Panc1 (cell line): ENCODE data around the gene BCORL1. TPM values are rescaled to one million over a fixed set of nuclear protein-coding genes. Genes with fewer than 3 reads are reported as not detected.

Experiments
- ATAC-seq: fragments of 200-7000 bp; cut with Tn5 transposase; 2 replicates; pipeline ENCODE4 v1.9.1; 2020; ENCODE audit warnings: mild to moderate bottlenecking, moderate library complexity
- Bru-seq: library from RNA; stranded (reverse); fragments of 400-500 nt; gene quantifications from one replicate; lab custom pipeline; 2021; lab: Mats Ljungman, UMichigan
- BruChase-seq, 2 experiments: library from RNA; stranded (reverse); fragments of 400-500 nt; gene quantifications; one replicate each; lab custom pipeline; 2021; lab: Mats Ljungman, UMichigan
- BruUV-seq: library from RNA; stranded (reverse); fragments of 400-500 nt; replicated peaks from 2 replicates; lab custom pipeline; 2021; lab: Mats Ljungman, UMichigan
- CTCF ChIA-PET: fragments of 300-600 bp; sonication (Branson Sonifier 250); formaldehyde crosslinking; loops from one replicate; lab custom pipeline; 2022; ENCODE audit warnings: antibody characterized with exemption; lab: Charles Lee
- POLR2A ChIA-PET: fragments of 300-600 bp; sonication (Branson Sonifier 250); formaldehyde crosslinking; loops from one replicate; lab custom pipeline; 2022; ENCODE audit warnings: antibody characterized with exemption; lab: Charles Lee
- DNase-seq: peaks from one replicate; pipeline ENCODE4 v3.0.0-alpha.2; 2010; ENCODE audit warnings: low read depth, low spot score
- H3K27ac ChIP-seq: 2 replicates; pipeline ENCODE4 v1.5.1; 2011; ENCODE audit warnings: mild to moderate bottlenecking, low read length, inconsistent platforms
- H3K27me3 ChIP-seq: fragments of 200-500 bp; sonication (Bioruptor generic); 2 replicates; pipeline ENCODE4 v1.6.0; 2014; ENCODE audit warnings: low read length, inconsistent platforms; ENCODE audit not compliant: control insufficient read depth, insufficient read depth
- H3K36me3 ChIP-seq: fragments of 200-500 bp; sonication (Bioruptor generic); 2 replicates; pipeline ENCODE4 v1.5.1; 2014; ENCODE audit warnings: inconsistent platforms, mild to moderate bottlenecking, low read length, moderate library complexity; ENCODE audit not compliant: control insufficient read depth, insufficient read depth
- H3K4me1 ChIP-seq: 2 replicates; pipeline ENCODE4 v1.5.1; 2011; ENCODE audit warnings: inconsistent platforms, mild to moderate bottlenecking, low read length, moderate library complexity; ENCODE audit not compliant: control insufficient read depth, insufficient read depth
- H3K4me3 ChIP-seq, 2 experiments: 2 replicates each; pipeline ENCODE4 v1.5.1; 2011 to 2012; ENCODE audit warnings: low read depth in 2 of 2, low read length in 2 of 2, mild to moderate bottlenecking in 2 of 2, inconsistent platforms in 1 of 2, moderate library complexity in 1 of 2
- H3K9me3 ChIP-seq: fragments of 200-500 bp; sonication (Bioruptor generic); 2 replicates; pipeline ENCODE4 v1.5.1; 2014; ENCODE audit warnings: low read depth, mild to moderate bottlenecking, inconsistent platforms, low read length, moderate library complexity; ENCODE audit not compliant: control insufficient read depth, insufficient read depth
- POLR2AphosphoS5 ChIP-seq: IDR thresholded peaks from 2 replicates; pipeline ENCODE4 v1.6.1; 2012; ENCODE audit warnings: mild to moderate bottlenecking, low read depth, low read length, moderate library complexity
- SIN3A ChIP-seq: IDR thresholded peaks from 2 replicates; pipeline ENCODE4 v1.6.1; 2012; ENCODE audit warnings: low read depth, mild to moderate bottlenecking, low read length, moderate library complexity, borderline replicate concordance; ENCODE audit not compliant: insufficient read depth
- TCF7L2 ChIP-seq: IDR thresholded peaks from 2 replicates; pipeline ENCODE4 v1.6.1; 2011; ENCODE audit warnings: mild to moderate bottlenecking, low read depth, low read length, inconsistent platforms
- in situ Hi-C: cut with HindIII; loops from 2 replicates; pipeline ENCODE4 v1.10.0; 2016; ENCODE audit warnings: low sequenced_read_pairs, low pct_unique_long_range_greater_than_20kb
- intact Hi-C: fragments of 100-400 bp; cut with micrococcal nuclease; formaldehyde crosslinking; loops from one replicate; pipeline ENCODE4 v1.10.0; 2022; ENCODE audit not compliant: unreplicated experiment
- long read RNA-seq: library from polyadenylated mRNA; unstranded; transcript quantifications from one replicate; pipeline ENCODE4 v2.0.0, GENCODE V29; 2021; ENCODE audit not compliant: unreplicated experiment
- polyA plus RNA-seq: library from polyadenylated mRNA; unstranded; fragments of >200 nt; gene quantifications from one replicate; pipeline ENCODE4 v1.2.1, GENCODE V29; 2012; ENCODE audit warnings: missing spikeins; ENCODE audit not compliant: insufficient read length
- total RNA-seq: library from RNA; stranded (reverse); gene quantifications from one replicate; pipeline ENCODE4 v1.2.1, GENCODE V29; 2021; ENCODE audit not compliant: unreplicated experiment
- TF ChIP-seq, protein P1 (sequence below): fragments of 450-650 bp; IDR thresholded peaks from 2 replicates; pipeline ENCODE4 v1.5.1; 2017; ENCODE audit warnings: mild to moderate bottlenecking
- TF ChIP-seq, protein P2 (sequence below), 2 experiments: IDR thresholded peaks; 2 replicates each; pipeline ENCODE4 v1.6.1; 2011 to 2012; ENCODE audit warnings: low read depth in 2 of 2, control low read depth in 1 of 2, low read length in 1 of 2, mild to moderate bottlenecking in 1 of 2, moderate library complexity in 1 of 2; ENCODE audit not compliant: insufficient read depth in 1 of 2

Gene BCORL1
- total RNA-seq: 67.4 TPM
- 60.7 TPM for polyA plus RNA-seq
- percentile 82 among the genes with signal in this experiment for Bru-seq, nascent RNA
- percentile 84 among the genes with signal in this experiment for BruChase-seq, experiment 1, labeled RNA remaining after a 2-hour chase
- BruChase-seq, experiment 2, labeled RNA remaining after a 6-hour chase: percentile 80 among the genes with signal in this experiment
- long read RNA-seq, full-length matches to known transcripts: 10 of 48 reads
- long read RNA-seq, partial matches to known transcripts: 32 of 48 reads
- long read RNA-seq, other reads (novel, unspliced or antisense): 6 of 48 reads

- POLR2A ChIA-PET: no interaction called here
Measured at GRCh38 chrX:129982300-129983251, at the start of gene BCORL1. Gene BCORL1 (plus strand): TSS chrX:129982635. CDS start chrX:130005232, 22,597 bp downstream.

GRCh38 chrX:129932821-129933321, 49.6 kb upstream of the BCORL1 start:
- in situ Hi-C loops (no loop called here), intact Hi-C loops (loop anchor here (5.0 kb wide), 1 partner anchor 49 kb away; the partner anchor contains the start of gene BCORL1)
- H3K4me1 ChIP-seq: peaks cover 8% of the 10 kb centered on the region; the same call in 1 of the 2 replicates
- peak overlapping the region; percentile 49 to 58 for H3K4me3 ChIP-seq
- CTCF ChIA-PET: no interaction called here
- H3K27me3 ChIP-seq: no peaks in the 10 kb centered on the region
- POLR2A ChIA-PET: no interaction called here
- ATAC-seq (peak; percentile 23), DNase-seq (no peak)
- H3K36me3 ChIP-seq: no peaks in the 10 kb centered on the region; the same call in 1 of the 2 replicates
- no TSS peak for BruUV-seq
- H3K27ac ChIP-seq: peak overlapping the region; percentile 72
- TF ChIP-seq, protein P1, sequence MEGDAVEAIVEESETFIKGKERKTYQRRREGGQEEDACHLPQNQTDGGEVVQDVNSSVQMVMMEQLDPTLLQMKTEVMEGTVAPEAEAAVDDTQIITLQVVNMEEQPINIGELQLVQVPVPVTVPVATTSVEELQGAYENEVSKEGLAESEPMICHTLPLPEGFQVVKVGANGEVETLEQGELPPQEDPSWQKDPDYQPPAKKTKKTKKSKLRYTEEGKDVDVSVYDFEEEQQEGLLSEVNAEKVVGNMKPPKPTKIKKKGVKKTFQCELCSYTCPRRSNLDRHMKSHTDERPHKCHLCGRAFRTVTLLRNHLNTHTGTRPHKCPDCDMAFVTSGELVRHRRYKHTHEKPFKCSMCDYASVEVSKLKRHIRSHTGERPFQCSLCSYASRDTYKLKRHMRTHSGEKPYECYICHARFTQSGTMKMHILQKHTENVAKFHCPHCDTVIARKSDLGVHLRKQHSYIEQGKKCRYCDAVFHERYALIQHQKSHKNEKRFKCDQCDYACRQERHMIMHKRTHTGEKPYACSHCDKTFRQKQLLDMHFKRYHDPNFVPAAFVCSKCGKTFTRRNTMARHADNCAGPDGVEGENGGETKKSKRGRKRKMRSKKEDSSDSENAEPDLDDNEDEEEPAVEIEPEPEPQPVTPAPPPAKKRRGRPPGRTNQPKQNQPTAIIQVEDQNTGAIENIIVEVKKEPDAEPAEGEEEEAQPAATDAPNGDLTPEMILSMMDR: no peak
- TF ChIP-seq, protein P2, sequence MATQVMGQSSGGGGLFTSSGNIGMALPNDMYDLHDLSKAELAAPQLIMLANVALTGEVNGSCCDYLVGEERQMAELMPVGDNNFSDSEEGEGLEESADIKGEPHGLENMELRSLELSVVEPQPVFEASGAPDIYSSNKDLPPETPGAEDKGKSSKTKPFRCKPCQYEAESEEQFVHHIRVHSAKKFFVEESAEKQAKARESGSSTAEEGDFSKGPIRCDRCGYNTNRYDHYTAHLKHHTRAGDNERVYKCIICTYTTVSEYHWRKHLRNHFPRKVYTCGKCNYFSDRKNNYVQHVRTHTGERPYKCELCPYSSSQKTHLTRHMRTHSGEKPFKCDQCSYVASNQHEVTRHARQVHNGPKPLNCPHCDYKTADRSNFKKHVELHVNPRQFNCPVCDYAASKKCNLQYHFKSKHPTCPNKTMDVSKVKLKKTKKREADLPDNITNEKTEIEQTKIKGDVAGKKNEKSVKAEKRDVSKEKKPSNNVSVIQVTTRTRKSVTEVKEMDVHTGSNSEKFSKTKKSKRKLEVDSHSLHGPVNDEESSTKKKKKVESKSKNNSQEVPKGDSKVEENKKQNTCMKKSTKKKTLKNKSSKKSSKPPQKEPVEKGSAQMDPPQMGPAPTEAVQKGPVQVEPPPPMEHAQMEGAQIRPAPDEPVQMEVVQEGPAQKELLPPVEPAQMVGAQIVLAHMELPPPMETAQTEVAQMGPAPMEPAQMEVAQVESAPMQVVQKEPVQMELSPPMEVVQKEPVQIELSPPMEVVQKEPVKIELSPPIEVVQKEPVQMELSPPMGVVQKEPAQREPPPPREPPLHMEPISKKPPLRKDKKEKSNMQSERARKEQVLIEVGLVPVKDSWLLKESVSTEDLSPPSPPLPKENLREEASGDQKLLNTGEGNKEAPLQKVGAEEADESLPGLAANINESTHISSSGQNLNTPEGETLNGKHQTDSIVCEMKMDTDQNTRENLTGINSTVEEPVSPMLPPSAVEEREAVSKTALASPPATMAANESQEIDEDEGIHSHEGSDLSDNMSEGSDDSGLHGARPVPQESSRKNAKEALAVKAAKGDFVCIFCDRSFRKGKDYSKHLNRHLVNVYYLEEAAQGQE (IDR thresholded peaks at IDR 0.05; ENCODE audit: insufficient read depth in 1 of 2, low read depth in 2 of 2, low read length in 1 of 2): no peak
- TF ChIP-seq TCF7L2 (no peak), SIN3A (no peak), POLR2AphosphoS5 (no peak)
- H3K9me3 ChIP-seq: no peaks in the 10 kb centered on the region

More at GRCh38 chrX:129982300-129983251, at the start of gene BCORL1:
- Histone ChIP-seq H3K27ac (peak within 1 kb of the TSS; percentile 77), H3K4me1 (peaks cover 18% of the 10 kb centered on the region), H3K4me3 (no peak within 1 kb of the TSS; a peak in 1 of 4 replicates), H3K36me3 (no peaks in the 10 kb centered on the region; the same call in 1 of the 2 replicates), H3K27me3 (no peaks in the 10 kb centered on the region), H3K9me3 (no peaks in the 10 kb centered on the region)
- TF ChIP-seq POLR2AphosphoS5 (peak; percentile 93), SIN3A (peak; percentile 46; the same call in 1 of the 2 replicates), TCF7L2 (no peak)
- DNase-seq (peak; percentile 67), ATAC-seq (peak; percentile 87)
- intact Hi-C loops (loop anchor here (5.0 kb wide), 1 partner anchor 50 kb away; no protein-coding TSS in a partner anchor), in situ Hi-C loops (no loop called here)
- BruUV-seq: TSS peak; percentile 54
- CTCF ChIA-PET: no interaction called here
